ENCODE data around the gene CRYM.

Gene CRYM

GRCh38 chr16:21233521-21234150 is 44.5 kb downstream of the CRYM start, which contains the start of gene ANKS4B:
Gene ANKS4B, plus strand, starts transcription at chr16:21233699. Its CDS starts 39 bp downstream, at chr16:21233738.
- H3K9ac ChIP-seq (ENCODE audit: low read length) = no peak within 1 kb of the TSS
- no peaks in the 10 kb centered on the region for H3K4me1 ChIP-seq (ENCODE audit: insufficient read depth, low read length)
- no peaks in the 10 kb centered on the region for H3K36me3 ChIP-seq (ENCODE audit: insufficient read depth, low read length)
- H3K27me3 ChIP-seq (ENCODE audit: control insufficient read depth in 1 of 2, insufficient read depth in 2 of 2, low read length in 2 of 2) = no peaks in the 10 kb centered on the region
- no peak within 1 kb of the TSS for H3K27ac ChIP-seq (ENCODE audit: low read depth, low read length)
- no peaks in the 10 kb centered on the region for H3K9me3 ChIP-seq (ENCODE audit: low read length)
- no peak within 1 kb of the TSS for H3K4me3 ChIP-seq (ENCODE audit: low read depth in 1 of 2, low read length in 2 of 2)

- H3K9ac ChIP-seq (ENCODE audit: low read length) = no peak overlapping the region
- H3K4me3 ChIP-seq (ENCODE audit: low read depth in 1 of 2, low read length in 2 of 2) = no peak overlapping the region
- H3K4me1 ChIP-seq (ENCODE audit: insufficient read depth, low read length) = no peaks in the 10 kb centered on the region
- no peaks in the 10 kb centered on the region for H3K36me3 ChIP-seq (ENCODE audit: insufficient read depth, low read length)
- no peaks in the 10 kb centered on the region for H3K27me3 ChIP-seq (ENCODE audit: control insufficient read depth in 1 of 2, insufficient read depth in 2 of 2, low read length in 2 of 2)
- H3K9me3 ChIP-seq (ENCODE audit: low read length) = no peaks in the 10 kb centered on the region
- no peak overlapping the region for H3K27ac ChIP-seq (ENCODE audit: low read depth, low read length)
Observed at GRCh38 chr16:21233045-21233520, 45.0 kb downstream of the CRYM start.

- Histone ChIP-seq H3K9ac (ENCODE audit: low read length) (no peak overlapping the region), H3K9me3 (ENCODE audit: low read length) (no peaks in the 10 kb centered on the region), H3K4me1 (ENCODE audit: insufficient read depth, low read length) (no peaks in the 10 kb centered on the region), H3K36me3 (ENCODE audit: insufficient read depth, low read length) (no peaks in the 10 kb centered on the region), H3K4me3 (ENCODE audit: low read depth in 1 of 2, low read length in 2 of 2) (no peak overlapping the region), H3K27me3 (ENCODE audit: control insufficient read depth in 1 of 2, insufficient read depth in 2 of 2, low read length in 2 of 2) (no peaks in the 10 kb centered on the region), H3K27ac (ENCODE audit: low read depth, low read length) (no peak overlapping the region)
Observed at GRCh38 chr16:21228361-21228872, 49.7 kb downstream of the CRYM start.

DNA sequence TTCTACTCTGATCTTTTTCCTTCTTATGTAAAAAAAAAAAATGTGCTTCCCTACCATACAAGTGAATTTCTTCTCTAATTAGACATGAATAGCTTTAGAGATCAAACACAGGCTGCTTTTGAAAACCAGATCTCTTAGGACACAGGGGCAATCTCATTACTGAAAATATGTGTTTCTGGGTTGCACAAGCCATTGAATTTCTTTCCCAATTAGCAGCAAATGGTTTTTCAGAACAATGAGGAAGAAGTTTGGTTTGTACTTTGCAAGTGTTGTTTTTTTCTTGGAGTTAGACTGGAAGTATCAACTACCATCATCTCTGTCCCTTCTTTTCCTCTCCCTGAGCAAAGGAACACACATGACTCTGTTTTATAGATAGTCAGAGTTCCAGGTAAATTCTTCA is 50.2 kb downstream of the CRYM start:
- H3K9ac ChIP-seq (ENCODE audit: low read length) = no peak overlapping the region

DNA sequence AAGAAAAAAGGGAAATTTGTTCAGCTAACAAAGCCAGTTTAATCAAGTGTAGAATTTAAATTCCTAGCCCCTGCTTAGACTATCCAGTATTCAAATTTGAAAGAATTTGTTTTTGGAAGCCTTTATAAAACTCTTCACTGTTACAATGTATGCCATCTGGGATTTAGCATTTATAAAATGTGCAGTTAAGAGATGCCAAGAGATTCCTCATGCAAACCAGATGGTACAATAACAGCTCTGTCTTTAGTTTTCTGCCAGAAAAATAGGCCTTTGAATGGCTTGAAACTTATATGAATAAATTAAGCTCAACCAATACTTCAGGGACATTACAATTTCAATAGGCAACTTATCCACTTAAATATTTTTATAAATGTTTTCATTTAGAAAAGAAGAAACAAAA is 51.3 kb downstream of the CRYM start:
- Histone ChIP-seq H3K9me3 (ENCODE audit: low read length) (no peaks in the 10 kb centered on the region), H3K9ac (ENCODE audit: low read length) (no peak overlapping the region), H3K4me1 (ENCODE audit: insufficient read depth, low read length) (no peaks in the 10 kb centered on the region), H3K27ac (ENCODE audit: low read depth, low read length) (no peak overlapping the region), H3K4me3 (ENCODE audit: low read depth in 1 of 2, low read length in 2 of 2) (no peak overlapping the region), H3K36me3 (ENCODE audit: insufficient read depth, low read length) (no peaks in the 10 kb centered on the region), H3K27me3 (ENCODE audit: control insufficient read depth in 1 of 2, insufficient read depth in 2 of 2, low read length in 2 of 2) (peaks cover 0 to 5% of the 10 kb centered on the region in 2 donors)

More for the DNA sequence above, 50.2 kb downstream of the CRYM start:
- Histone ChIP-seq H3K4me1 (ENCODE audit: insufficient read depth, low read length) (no peaks in the 10 kb centered on the region), H3K4me3 (ENCODE audit: low read depth in 1 of 2, low read length in 2 of 2) (no peak overlapping the region), H3K27me3 (ENCODE audit: control insufficient read depth in 1 of 2, insufficient read depth in 2 of 2, low read length in 2 of 2) (peaks cover 0 to 4% of the 10 kb centered on the region in 2 donors), H3K9me3 (ENCODE audit: low read length) (no peaks in the 10 kb centered on the region), H3K27ac (ENCODE audit: low read depth, low read length) (no peak overlapping the region), H3K36me3 (ENCODE audit: insufficient read depth, low read length) (no peaks in the 10 kb centered on the region)

DNA sequence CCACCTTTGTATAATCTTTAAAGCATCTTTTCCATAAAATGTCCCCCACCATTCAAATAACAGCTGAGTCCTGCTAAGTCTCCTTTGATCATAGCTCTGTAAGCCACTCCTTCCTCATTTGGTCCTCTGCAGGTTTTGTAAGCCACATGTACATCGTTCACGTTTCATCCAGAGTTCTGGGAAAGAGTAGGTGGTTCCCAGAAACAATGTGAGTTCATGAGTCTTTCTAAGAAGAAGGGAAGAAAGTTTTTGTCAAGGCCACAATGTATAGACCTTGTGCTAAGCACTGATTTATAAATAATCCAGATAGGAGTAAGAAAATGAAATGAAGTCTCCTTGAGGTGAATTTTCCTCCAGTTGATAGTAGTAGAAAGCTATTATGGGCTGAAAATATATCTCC is 53.3 kb downstream of the CRYM start:
- H3K4me3 ChIP-seq (ENCODE audit: low read depth in 1 of 2, low read length in 2 of 2) = no peak overlapping the region
- H3K27me3 ChIP-seq (ENCODE audit: control insufficient read depth in 1 of 2, insufficient read depth in 2 of 2, low read length in 2 of 2) = peaks cover 0 to 5% of the 10 kb centered on the region in 2 donors
- H3K36me3 ChIP-seq (ENCODE audit: insufficient read depth, low read length) = no peaks in the 10 kb centered on the region
- no peaks in the 10 kb centered on the region for H3K9me3 ChIP-seq (ENCODE audit: low read length)
- H3K27ac ChIP-seq (ENCODE audit: low read depth, low read length) = no peak overlapping the region
- no peaks in the 10 kb centered on the region for H3K4me1 ChIP-seq (ENCODE audit: insufficient read depth, low read length)
- no peak overlapping the region for H3K9ac ChIP-seq (ENCODE audit: low read length)

GRCh38 chr16:21223787-21224186 is 54.3 kb downstream of the CRYM start:
- H3K9me3 ChIP-seq (ENCODE audit: low read length) = no peaks in the 10 kb centered on the region
- H3K27me3 ChIP-seq (ENCODE audit: control insufficient read depth in 1 of 2, insufficient read depth in 2 of 2, low read length in 2 of 2) = peaks cover 0 to 5% of the 10 kb centered on the region in 2 donors
- H3K4me1 ChIP-seq (ENCODE audit: insufficient read depth, low read length) = no peaks in the 10 kb centered on the region
- H3K4me3 ChIP-seq (ENCODE audit: low read depth in 1 of 2, low read length in 2 of 2) = no peak overlapping the region
- H3K9ac ChIP-seq (ENCODE audit: low read length) = no peak overlapping the region
- H3K36me3 ChIP-seq (ENCODE audit: insufficient read depth, low read length) = no peaks in the 10 kb centered on the region
- no peak overlapping the region for H3K27ac ChIP-seq (ENCODE audit: low read depth, low read length)

- H3K4me3 ChIP-seq (ENCODE audit: low read depth in 1 of 2, low read length in 2 of 2) = no peak overlapping the region
- no peaks in the 10 kb centered on the region for H3K9me3 ChIP-seq (ENCODE audit: low read length)
- peaks cover 0 to 5% of the 10 kb centered on the region in 2 donors for H3K27me3 ChIP-seq (ENCODE audit: control insufficient read depth in 1 of 2, insufficient read depth in 2 of 2, low read length in 2 of 2)
- no peaks in the 10 kb centered on the region for H3K36me3 ChIP-seq (ENCODE audit: insufficient read depth, low read length)
- no peak overlapping the region for H3K27ac ChIP-seq (ENCODE audit: low read depth, low read length)
- no peaks in the 10 kb centered on the region for H3K4me1 ChIP-seq (ENCODE audit: insufficient read depth, low read length)
- no peak overlapping the region for H3K9ac ChIP-seq (ENCODE audit: low read length)
Observed at GRCh38 chr16:21222495-21223337, 55.4 kb downstream of the CRYM start.

GRCh38 chr16:21219551-21219950 is 58.5 kb downstream of the CRYM start:
- no peak overlapping the region for H3K4me3 ChIP-seq (ENCODE audit: low read depth in 1 of 2, low read length in 2 of 2)
- no peaks in the 10 kb centered on the region for H3K9me3 ChIP-seq (ENCODE audit: low read length)
- peaks cover 0 to 5% of the 10 kb centered on the region in 2 donors for H3K27me3 ChIP-seq (ENCODE audit: control insufficient read depth in 1 of 2, insufficient read depth in 2 of 2, low read length in 2 of 2)
- no peaks in the 10 kb centered on the region for H3K36me3 ChIP-seq (ENCODE audit: insufficient read depth, low read length)
- no peak overlapping the region for H3K9ac ChIP-seq (ENCODE audit: low read length)
- no peak overlapping the region for H3K27ac ChIP-seq (ENCODE audit: low read depth, low read length)
- H3K4me1 ChIP-seq (ENCODE audit: insufficient read depth, low read length) = no peaks in the 10 kb centered on the region

- H3K9me3 ChIP-seq (ENCODE audit: low read length) = no peaks in the 10 kb centered on the region
- H3K4me3 ChIP-seq (ENCODE audit: low read depth in 1 of 2, low read length in 2 of 2) = no peak overlapping the region
- no peak overlapping the region for H3K27ac ChIP-seq (ENCODE audit: low read depth, low read length)
- H3K27me3 ChIP-seq (ENCODE audit: control insufficient read depth in 1 of 2, insufficient read depth in 2 of 2, low read length in 2 of 2) = peaks cover 0 to 4% of the 10 kb centered on the region in 2 donors
- no peaks in the 10 kb centered on the region for H3K4me1 ChIP-seq (ENCODE audit: insufficient read depth, low read length)
- H3K36me3 ChIP-seq (ENCODE audit: insufficient read depth, low read length) = no peaks in the 10 kb centered on the region
- no peak overlapping the region for H3K9ac ChIP-seq (ENCODE audit: low read length)
Observed at GRCh38 chr16:21218153-21218552, 59.9 kb downstream of the CRYM start.

DNA sequence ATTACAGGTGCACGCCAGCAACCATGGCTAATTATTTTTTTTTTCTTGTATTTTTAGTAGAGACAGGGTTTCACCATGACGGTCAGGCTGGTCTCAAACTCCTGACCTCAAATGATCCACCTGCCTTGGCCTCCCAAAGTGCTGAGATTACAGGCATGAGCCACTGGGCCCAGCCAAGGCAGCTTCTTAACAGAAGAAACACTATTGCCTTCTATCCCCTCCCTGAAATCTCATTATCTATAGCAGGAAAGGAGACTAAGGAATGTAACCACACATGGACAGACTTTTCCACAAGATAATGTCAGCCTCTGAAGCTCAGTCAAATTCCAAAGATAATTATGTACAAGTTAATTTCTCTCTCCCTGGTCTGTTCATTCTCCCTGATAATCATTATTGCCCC is 61.0 kb downstream of the CRYM start:
- Histone ChIP-seq H3K27ac (ENCODE audit: low read depth, low read length) (no peak overlapping the region), H3K9me3 (ENCODE audit: low read length) (no peaks in the 10 kb centered on the region), H3K4me1 (ENCODE audit: insufficient read depth, low read length) (no peaks in the 10 kb centered on the region), H3K9ac (ENCODE audit: low read length) (no peak overlapping the region), H3K36me3 (ENCODE audit: insufficient read depth, low read length) (no peaks in the 10 kb centered on the region), H3K4me3 (ENCODE audit: low read depth in 1 of 2, low read length in 2 of 2) (no peak overlapping the region), H3K27me3 (ENCODE audit: control insufficient read depth in 1 of 2, insufficient read depth in 2 of 2, low read length in 2 of 2) (no peaks in the 10 kb centered on the region)
